OCI-LY1 (cell line): ENCODE data around the gene KCNMB1.
"Not testable (repeated sequence)": the region's sequence is repeated elsewhere in the genome, so short reads cannot be mapped to it uniquely, and the experiment has no call there.

ENCODE experiments used
- H2AFZ ChIP-seq: fragments of 200-600 bp; sonication (generic), shearing (Covaris generic); 2 replicates; pipeline ENCODE4 v1.6.0; 2014; ENCODE audit warnings: antibody characterized with exemption, mild to moderate bottlenecking, low read length
- H3F3A ChIP-seq: fragments of 200-600 bp; sonication (generic), shearing (Covaris generic); 2 replicates; pipeline ENCODE4 v1.6.0; 2014; ENCODE audit warnings: mild to moderate bottlenecking, antibody characterized with exemption, low read length, moderate library complexity; ENCODE audit not compliant: insufficient read depth
- H3K27ac ChIP-seq: fragments of 200-600 bp; sonication (generic); 2 replicates; pipeline ENCODE4 v1.5.1; 2014; ENCODE audit warnings: low read length, mixed run types, mild to moderate bottlenecking, low read depth; ENCODE audit not compliant: poor library complexity, severe bottlenecking
- H3K27me3 ChIP-seq: fragments of 200-600 bp; sonication (generic); 2 replicates; pipeline ENCODE4 v1.6.0; 2014; ENCODE audit warnings: antibody characterized with exemption, mild to moderate bottlenecking, low read length, moderate library complexity; ENCODE audit not compliant: insufficient read depth
- H3K36me3 ChIP-seq: fragments of 200-600 bp; sonication (generic); 2 replicates; pipeline ENCODE4 v1.6.1; 2014; ENCODE audit warnings: mild to moderate bottlenecking, antibody characterized with exemption, low read length, moderate library complexity, mixed read lengths; ENCODE audit not compliant: insufficient read depth
- H3K4me1 ChIP-seq: fragments of 200-600 bp; sonication (generic); 2 replicates; pipeline ENCODE4 v1.5.1; 2014; ENCODE audit warnings: mild to moderate bottlenecking, low read length, moderate library complexity; ENCODE audit not compliant: insufficient read depth, severe bottlenecking
- H3K4me2 ChIP-seq: fragments of 200-600 bp; sonication (generic), shearing (Covaris generic); 2 replicates; pipeline ENCODE4 v1.6.1; 2014; ENCODE audit warnings: low read length
- H3K4me3 ChIP-seq: fragments of 200-600 bp; sonication (generic); 2 replicates; pipeline ENCODE4 v1.5.1; 2014; ENCODE audit warnings: low read length, low read depth, mild to moderate bottlenecking, mixed read lengths; ENCODE audit not compliant: poor library complexity, severe bottlenecking
- H3K79me2 ChIP-seq: fragments of 200-600 bp; shearing (Covaris generic); 2 replicates; pipeline ENCODE4 v1.6.1; 2016; ENCODE audit warnings: mixed run types, low read length, mixed read lengths; ENCODE audit not compliant: insufficient read depth
- H3K9ac ChIP-seq: fragments of 200-600 bp; sonication (generic), shearing (Covaris generic); 2 replicates; pipeline ENCODE4 v1.6.1; 2014; ENCODE audit warnings: mild to moderate bottlenecking, low read length, mixed read lengths
- H3K9me2 ChIP-seq: fragments of 200-600 bp; sonication (generic), shearing (Covaris generic); 2 replicates; pipeline ENCODE4 v1.6.1; 2014; ENCODE audit warnings: low read depth, mild to moderate bottlenecking, low read length, mixed read lengths
- H3K9me3 ChIP-seq: fragments of 200-600 bp; shearing (Covaris generic); 2 replicates; pipeline ENCODE4 v1.6.1; 2014; ENCODE audit warnings: low read length, mixed read lengths
- H4K20me1 ChIP-seq: fragments of 200-600 bp; sonication (generic), shearing (Covaris generic); 2 replicates; pipeline ENCODE4 v1.6.0; 2016; ENCODE audit warnings: mild to moderate bottlenecking, low read length; ENCODE audit not compliant: insufficient read depth
- EZH2 ChIP-seq: fragments of 200-600 bp; sonication (generic), shearing (Covaris generic); IDR thresholded peaks from 2 replicates; pipeline ENCODE4 v1.8.0; 2017; ENCODE audit warnings: borderline replicate concordance, mixed run types, mild to moderate bottlenecking, antibody characterized with exemption, low read length, moderate library complexity, mixed read lengths
- TF ChIP-seq, protein P1 (sequence below): fragments of 200-600 bp; sonication (generic), shearing (Covaris generic); IDR thresholded peaks from 2 replicates; pipeline ENCODE4 v1.5.1; 2017; ENCODE audit warnings: mild to moderate bottlenecking, antibody characterized with exemption, low read length, moderate library complexity, mixed read lengths

The KCNMB1 gene

DNA sequence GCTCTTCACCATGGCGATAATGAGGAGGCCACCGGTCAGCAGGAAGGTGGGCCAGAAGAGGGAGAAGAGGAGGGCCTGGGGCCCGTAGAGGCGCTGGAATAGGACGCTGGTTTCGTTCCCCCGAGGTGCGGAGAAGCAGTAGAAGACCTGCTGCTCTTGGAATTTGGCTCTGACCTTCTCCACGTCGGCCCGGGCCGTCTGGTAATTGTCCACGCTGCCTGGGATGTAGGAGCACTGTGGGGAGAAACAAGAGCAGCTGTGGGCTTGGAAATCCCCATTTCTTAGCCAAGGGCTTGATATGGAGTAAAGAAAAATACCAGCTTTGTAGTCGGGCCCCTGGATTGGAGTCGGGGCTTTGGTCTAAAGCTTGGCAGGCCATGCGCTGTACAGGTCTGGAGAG is 10.4 kb downstream of the KCNMB1 start:
- H3K9me3 ChIP-seq: no peaks in the 10 kb centered on the region
- H3K79me2 ChIP-seq: no peaks in the 10 kb centered on the region
- H3K9ac ChIP-seq: no peak overlapping the region
- no peak overlapping the region for H2AFZ ChIP-seq
- no peaks in the 10 kb centered on the region for H3K4me1 ChIP-seq
- H3K36me3 ChIP-seq: no peaks in the 10 kb centered on the region
- H3K4me3 ChIP-seq: no peak overlapping the region
- no peak for TF ChIP-seq EZH2
- TF ChIP-seq, protein P1, sequence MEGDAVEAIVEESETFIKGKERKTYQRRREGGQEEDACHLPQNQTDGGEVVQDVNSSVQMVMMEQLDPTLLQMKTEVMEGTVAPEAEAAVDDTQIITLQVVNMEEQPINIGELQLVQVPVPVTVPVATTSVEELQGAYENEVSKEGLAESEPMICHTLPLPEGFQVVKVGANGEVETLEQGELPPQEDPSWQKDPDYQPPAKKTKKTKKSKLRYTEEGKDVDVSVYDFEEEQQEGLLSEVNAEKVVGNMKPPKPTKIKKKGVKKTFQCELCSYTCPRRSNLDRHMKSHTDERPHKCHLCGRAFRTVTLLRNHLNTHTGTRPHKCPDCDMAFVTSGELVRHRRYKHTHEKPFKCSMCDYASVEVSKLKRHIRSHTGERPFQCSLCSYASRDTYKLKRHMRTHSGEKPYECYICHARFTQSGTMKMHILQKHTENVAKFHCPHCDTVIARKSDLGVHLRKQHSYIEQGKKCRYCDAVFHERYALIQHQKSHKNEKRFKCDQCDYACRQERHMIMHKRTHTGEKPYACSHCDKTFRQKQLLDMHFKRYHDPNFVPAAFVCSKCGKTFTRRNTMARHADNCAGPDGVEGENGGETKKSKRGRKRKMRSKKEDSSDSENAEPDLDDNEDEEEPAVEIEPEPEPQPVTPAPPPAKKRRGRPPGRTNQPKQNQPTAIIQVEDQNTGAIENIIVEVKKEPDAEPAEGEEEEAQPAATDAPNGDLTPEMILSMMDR: no peak
- no peaks in the 10 kb centered on the region; the same call in 1 of the 2 replicates for H3K27me3 ChIP-seq
- H3K9me2 ChIP-seq: no peaks in the 10 kb centered on the region
- no peaks in the 10 kb centered on the region for H3F3A ChIP-seq
- no peak overlapping the region for H3K4me2 ChIP-seq
- no peak overlapping the region for H3K27ac ChIP-seq
- H4K20me1 ChIP-seq: no peaks in the 10 kb centered on the region

DNA sequence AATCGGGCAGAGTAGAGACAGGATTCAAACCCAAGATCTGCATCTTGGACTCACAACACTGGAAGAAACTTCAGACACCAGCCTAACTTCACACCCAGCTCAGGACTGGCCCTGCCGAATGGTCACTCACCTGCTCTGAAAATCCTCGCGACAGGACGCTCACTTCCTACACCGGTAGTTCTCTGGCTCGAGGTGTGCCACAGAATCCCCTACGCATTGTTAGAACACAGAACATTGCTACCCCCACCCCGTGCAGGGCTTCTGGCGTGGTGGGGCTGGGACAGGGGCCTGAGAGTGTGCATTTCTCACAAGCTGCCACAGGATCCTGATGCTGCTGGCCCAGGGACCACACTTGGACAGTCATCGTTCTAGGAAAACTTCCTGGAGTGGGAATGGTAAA is 12.1 kb downstream of the KCNMB1 start:
- Histone ChIP-seq H3K4me3 (no peak overlapping the region), H3K27ac (no peak overlapping the region), H3K79me2 (no peaks in the 10 kb centered on the region), H3K9me3 (no peaks in the 10 kb centered on the region), H2AFZ (no peak overlapping the region), H3K27me3 (no peaks in the 10 kb centered on the region; the same call in 1 of the 2 replicates), H3F3A (no peaks in the 10 kb centered on the region), H4K20me1 (no peaks in the 10 kb centered on the region), H3K9me2 (no peaks in the 10 kb centered on the region), H3K9ac (no peak overlapping the region), H3K36me3 (no peaks in the 10 kb centered on the region), H3K4me1 (no peaks in the 10 kb centered on the region), H3K4me2 (no peak overlapping the region)
- TF ChIP-seq, protein P1: no peak
- no peak for TF ChIP-seq EZH2

DNA sequence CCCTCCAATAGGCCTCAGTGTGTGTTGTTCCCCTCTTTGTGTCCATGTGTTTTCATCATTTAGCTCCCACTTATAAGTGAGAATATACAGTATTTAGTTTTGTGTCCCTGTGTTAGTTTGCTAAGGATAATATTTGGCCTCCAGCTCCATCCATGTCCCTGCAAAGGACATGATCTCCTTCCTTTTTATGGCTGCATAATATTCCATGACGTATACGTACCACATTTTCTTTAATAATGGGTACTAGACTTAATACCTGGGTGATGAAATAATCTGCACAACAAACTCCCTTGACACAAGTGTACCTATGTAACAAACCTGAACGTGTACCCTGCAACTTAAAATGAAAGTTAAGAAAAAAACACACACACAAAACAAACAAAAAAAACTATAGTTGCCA is 12.6 kb downstream of the KCNMB1 start:
- not testable (repeated sequence) for H3K79me2 ChIP-seq, H3F3A ChIP-seq, H3K27me3 ChIP-seq, H3K36me3 ChIP-seq, H3K9ac ChIP-seq, H3K27ac ChIP-seq, H4K20me1 ChIP-seq, H3K4me3 ChIP-seq, H3K9me3 ChIP-seq, H3K9me2 ChIP-seq, H2AFZ ChIP-seq, H3K4me1 ChIP-seq, H3K4me2 ChIP-seq

DNA sequence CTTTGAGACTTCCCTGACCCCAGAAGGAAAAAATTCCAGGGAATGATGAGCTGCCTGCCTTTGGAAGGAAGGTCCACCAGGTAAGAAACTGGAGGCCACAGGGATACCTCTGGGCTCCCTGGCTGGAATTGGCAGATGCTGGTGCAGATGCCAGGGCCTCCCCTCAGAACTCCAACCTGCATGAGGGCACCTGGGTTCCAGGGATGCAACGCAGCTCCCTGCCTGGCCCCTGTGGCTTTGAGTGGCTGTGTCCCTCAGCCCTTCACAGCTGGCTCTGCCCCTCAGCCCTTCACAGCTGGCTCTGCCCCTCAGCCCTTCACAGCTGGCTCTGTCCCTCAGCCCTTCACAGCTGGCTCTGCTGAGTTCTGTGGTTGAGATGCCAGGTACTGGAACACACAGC is 13.9 kb downstream of the KCNMB1 start:
- Histone ChIP-seq H3K4me2 (no peak overlapping the region), H3K9ac (no peak overlapping the region), H3K4me1 (no peaks in the 10 kb centered on the region), H3K79me2 (no peaks in the 10 kb centered on the region), H2AFZ (no peak overlapping the region), H3K36me3 (no peaks in the 10 kb centered on the region), H3K9me3 (no peaks in the 10 kb centered on the region), H3F3A (no peaks in the 10 kb centered on the region), H3K9me2 (no peaks in the 10 kb centered on the region), H3K27ac (no peak overlapping the region), H4K20me1 (no peaks in the 10 kb centered on the region), H3K27me3 (no peaks in the 10 kb centered on the region; the same call in 1 of the 2 replicates), H3K4me3 (no peak overlapping the region)
- no peak for TF ChIP-seq EZH2
- TF ChIP-seq, protein P1: no peak
